Cardiac fibroblast (primary cell): ENCODE results near the gene SFT2D1.

Source experiments
- DNase-seq, 2 donors: peaks; one replicate each; pipeline versions ENCODE4 v3.0.0 to v3.0.0-alpha.2; 2010; ENCODE audit warnings: low read depth in 2 of 2
- H3K4me3 ChIP-seq, 2 donors: replicated peaks in 1 of 2; 1 replicate in 1 of 2; 2 replicates in 1 of 2; pipeline ENCODE4 v1.5.1; 2011; ENCODE audit warnings: low read depth in 2 of 2, low read length in 2 of 2, mild to moderate bottlenecking in 2 of 2, moderate library complexity in 1 of 2
- TF ChIP-seq, protein P1 (sequence below): IDR thresholded peaks from one replicate; pipeline ENCODE4 v1.5.1; 2011; ENCODE audit warnings: low read depth, mild to moderate bottlenecking, low read length, inconsistent platforms

The SFT2D1 gene

DNA sequence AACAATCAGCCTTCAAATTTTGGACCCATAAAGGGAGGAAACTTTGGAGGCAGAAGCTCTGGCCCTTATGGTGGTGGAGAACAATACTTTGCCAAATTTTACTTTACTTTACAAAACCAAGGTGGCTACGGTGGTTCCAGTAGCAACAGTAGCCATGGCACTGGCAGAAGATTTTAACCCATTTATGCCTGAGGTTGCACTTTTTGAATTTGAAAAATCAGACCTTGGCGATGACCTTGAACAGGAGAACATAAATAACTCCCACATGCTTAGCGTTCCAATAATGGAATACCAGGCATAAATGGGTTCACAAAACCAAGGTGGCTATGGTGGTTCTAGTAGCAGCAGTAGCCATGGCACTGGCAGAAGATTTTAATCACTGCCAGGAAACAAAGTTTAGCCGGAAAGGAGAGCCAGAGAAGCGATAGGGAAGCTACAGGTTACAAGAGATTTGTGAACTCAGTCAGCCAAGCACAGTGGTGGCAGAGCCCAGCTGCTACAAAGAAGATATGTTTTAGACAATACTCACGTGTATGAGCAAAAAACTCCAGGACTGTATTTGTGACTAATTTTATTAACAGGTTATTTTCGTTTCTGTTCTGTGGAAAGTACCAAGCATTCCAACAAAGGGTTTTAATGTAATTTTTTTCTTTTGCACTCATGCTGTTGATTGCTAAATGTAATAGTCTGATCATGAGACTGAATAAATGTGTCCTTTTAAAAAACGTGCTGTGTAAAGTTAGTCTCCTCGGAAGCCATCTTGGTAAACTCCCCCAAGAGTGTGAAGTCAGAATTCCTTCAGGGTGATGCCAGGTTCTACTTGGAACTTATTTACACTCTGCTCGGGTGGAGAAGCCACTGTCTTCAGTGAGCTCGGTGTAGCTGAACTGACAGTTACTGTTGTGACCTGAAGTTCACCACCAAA is 6.7 kb downstream of the SFT2D1 start:
- no peak for DNase-seq
- H3K4me3 ChIP-seq: no peak overlapping the region
- TF ChIP-seq, protein P1, sequence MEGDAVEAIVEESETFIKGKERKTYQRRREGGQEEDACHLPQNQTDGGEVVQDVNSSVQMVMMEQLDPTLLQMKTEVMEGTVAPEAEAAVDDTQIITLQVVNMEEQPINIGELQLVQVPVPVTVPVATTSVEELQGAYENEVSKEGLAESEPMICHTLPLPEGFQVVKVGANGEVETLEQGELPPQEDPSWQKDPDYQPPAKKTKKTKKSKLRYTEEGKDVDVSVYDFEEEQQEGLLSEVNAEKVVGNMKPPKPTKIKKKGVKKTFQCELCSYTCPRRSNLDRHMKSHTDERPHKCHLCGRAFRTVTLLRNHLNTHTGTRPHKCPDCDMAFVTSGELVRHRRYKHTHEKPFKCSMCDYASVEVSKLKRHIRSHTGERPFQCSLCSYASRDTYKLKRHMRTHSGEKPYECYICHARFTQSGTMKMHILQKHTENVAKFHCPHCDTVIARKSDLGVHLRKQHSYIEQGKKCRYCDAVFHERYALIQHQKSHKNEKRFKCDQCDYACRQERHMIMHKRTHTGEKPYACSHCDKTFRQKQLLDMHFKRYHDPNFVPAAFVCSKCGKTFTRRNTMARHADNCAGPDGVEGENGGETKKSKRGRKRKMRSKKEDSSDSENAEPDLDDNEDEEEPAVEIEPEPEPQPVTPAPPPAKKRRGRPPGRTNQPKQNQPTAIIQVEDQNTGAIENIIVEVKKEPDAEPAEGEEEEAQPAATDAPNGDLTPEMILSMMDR: no peak

DNA sequence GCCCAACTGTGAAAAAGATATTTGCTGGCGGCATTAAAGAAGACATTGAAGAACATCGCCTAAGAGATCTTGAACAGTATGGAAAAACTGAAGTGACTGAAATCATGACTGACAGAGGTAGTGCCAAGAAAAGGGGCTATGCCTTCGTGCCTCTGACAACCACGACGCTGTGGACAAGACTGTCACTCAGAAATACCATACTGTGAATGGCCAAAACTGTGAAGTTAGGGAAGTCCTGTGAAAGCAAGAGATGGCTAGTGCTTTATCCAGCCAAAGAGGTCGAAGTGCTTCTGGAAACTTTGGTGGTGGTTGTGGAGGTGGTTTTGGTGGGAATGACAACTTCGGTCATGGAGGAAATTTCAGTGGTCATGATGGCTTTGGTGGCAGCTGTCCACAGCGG is 7.5 kb downstream of the SFT2D1 start:
- DNase-seq: no peak
- TF ChIP-seq, protein P1: no peak
- H3K4me3 ChIP-seq: no peak overlapping the region

- TF ChIP-seq, protein P1: no peak
- H3K4me3 ChIP-seq: no peak overlapping the region
- DNase-seq: no peak
Measured at GRCh38 chr6:166333172-166333995, 9.0 kb downstream of the SFT2D1 start.

DNA sequence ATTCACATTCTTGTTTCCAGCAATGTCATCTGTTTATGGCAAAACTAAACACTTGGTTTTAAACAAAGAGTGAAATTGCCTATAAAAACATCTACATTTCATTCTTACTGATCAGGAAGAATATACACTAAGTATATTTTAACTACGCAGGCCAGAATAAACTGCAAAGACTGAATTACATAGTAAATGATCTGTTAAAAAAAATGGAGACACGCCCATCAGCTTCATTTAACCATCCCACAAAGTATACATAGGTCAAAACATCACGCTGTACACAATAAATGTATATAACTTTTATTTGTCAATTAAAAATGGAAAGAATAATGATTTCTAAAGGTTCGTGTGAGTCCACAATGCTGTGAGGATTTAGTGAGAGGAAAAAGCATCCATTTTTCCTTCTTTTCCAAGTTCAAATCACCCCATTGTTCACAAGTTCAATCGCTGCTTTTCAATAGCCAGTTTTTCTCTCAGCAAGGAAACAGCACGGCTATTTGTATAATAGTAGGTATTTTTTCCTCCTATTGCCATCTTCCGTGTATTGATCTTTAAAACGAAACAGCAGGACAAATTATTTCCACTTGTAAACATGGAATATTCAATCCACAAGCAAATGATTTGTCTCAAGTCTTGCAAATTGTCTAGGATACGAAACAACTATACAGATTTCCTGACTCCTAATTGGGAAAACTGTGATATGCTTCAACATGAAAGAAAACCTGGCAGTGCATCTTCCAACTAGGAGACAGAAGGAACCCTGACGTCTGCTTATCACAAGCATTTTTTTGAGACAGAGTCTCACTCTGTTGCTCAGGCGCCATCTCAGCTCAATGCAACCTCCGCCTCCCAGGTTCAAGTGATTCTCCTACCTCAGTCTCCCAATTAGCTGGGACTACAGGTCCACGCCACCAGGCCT is 10.6 kb downstream of the SFT2D1 start:
- DNase-seq: no peak

GRCh38 chr6:166330612-166331011 is 11.7 kb downstream of the SFT2D1 start:
- no peak overlapping the region for H3K4me3 ChIP-seq
- TF ChIP-seq, protein P1: peak; percentile 40
- peak; percentile 58 to 74 for DNase-seq

More for the DNA sequence above, 10.6 kb downstream of the SFT2D1 start:
- TF ChIP-seq, protein P1: no peak
- no peak overlapping the region for H3K4me3 ChIP-seq
